ENCODE measurements around the gene VGLL2.

Gene VGLL2

DNA sequence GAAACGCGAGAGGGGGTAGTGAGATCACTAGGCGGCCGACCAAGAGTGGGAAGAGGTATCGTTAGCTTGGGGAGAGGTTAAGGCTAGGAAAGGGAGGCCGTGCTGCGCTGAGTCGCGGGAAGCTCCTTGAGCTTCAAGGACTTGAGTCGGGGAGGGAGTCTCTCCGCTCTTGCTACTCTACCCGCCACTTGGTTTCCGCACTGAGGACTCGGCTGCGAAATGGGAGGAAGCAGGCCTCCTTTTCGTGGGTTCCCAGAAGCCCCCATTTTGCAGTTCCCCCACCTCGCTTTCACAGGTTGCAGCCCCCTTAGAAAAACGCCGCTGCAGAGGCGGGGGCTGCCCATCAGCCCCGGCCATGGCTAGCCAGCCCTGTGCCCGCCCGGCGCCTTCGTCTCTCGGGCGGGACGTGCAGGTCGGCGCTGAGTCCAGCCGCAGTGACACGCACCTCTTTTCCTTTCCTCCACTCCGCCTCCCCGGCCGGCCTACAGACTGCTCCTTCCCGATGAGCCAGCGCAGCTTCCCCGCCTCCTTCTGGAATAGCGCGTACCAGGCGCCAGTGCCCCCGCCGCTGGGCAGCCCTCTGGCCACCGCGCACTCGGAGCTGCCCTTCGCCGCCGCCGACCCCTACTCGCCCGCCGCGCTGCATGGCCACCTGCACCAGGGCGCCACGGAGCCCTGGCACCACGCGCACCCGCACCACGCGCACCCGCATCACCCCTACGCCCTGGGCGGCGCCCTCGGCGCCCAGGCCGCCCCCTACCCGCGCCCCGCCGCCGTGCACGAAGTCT lies 4.9 kb downstream of the VGLL2 start:
- H3K4me2 ChIP-seq (ENCODE audit: low read length), result no peak overlapping the region
- no peaks in the 10 kb centered on the region for H3K9me3 ChIP-seq (ENCODE audit: control insufficient read depth, insufficient read depth, low read length)
- H3K9me2 ChIP-seq (replicated peaks; ENCODE audit: control insufficient read depth, low read length), result no peaks in the 10 kb centered on the region
- H3F3A ChIP-seq (ENCODE audit: control insufficient read depth, insufficient read depth), result no peaks in the 10 kb centered on the region
- no peaks in the 10 kb centered on the region for H4K20me1 ChIP-seq (ENCODE audit: control insufficient read depth, insufficient read depth, low read depth, low read length)
- no peak overlapping the region for H3K27ac ChIP-seq (ENCODE audit: low read depth, low read length)
- H3K27me3 ChIP-seq (ENCODE audit: control insufficient read depth, low read length), result peaks cover 16% of the 10 kb centered on the region
- no peak overlapping the region for H3K4me3 ChIP-seq (ENCODE audit: low read length)
- no peaks in the 10 kb centered on the region for H3K36me3 ChIP-seq (ENCODE audit: control insufficient read depth, low read length)
- no peaks in the 10 kb centered on the region for H3K4me1 ChIP-seq (ENCODE audit: control insufficient read depth, low read length)
- TF ChIP-seq, protein P1, sequence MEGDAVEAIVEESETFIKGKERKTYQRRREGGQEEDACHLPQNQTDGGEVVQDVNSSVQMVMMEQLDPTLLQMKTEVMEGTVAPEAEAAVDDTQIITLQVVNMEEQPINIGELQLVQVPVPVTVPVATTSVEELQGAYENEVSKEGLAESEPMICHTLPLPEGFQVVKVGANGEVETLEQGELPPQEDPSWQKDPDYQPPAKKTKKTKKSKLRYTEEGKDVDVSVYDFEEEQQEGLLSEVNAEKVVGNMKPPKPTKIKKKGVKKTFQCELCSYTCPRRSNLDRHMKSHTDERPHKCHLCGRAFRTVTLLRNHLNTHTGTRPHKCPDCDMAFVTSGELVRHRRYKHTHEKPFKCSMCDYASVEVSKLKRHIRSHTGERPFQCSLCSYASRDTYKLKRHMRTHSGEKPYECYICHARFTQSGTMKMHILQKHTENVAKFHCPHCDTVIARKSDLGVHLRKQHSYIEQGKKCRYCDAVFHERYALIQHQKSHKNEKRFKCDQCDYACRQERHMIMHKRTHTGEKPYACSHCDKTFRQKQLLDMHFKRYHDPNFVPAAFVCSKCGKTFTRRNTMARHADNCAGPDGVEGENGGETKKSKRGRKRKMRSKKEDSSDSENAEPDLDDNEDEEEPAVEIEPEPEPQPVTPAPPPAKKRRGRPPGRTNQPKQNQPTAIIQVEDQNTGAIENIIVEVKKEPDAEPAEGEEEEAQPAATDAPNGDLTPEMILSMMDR (IDR thresholded peaks at IDR 0.05; ENCODE audit: low read depth, low read length, poor library complexity, severe bottlenecking), result no peak
- no peak for TF ChIP-seq EZH2phosphoT487 (IDR thresholded peaks at IDR 0.05; ENCODE audit: borderline replicate concordance, low read length)
- no peaks in the 10 kb centered on the region for H3K79me2 ChIP-seq (ENCODE audit: control insufficient read depth, low read length)

DNA sequence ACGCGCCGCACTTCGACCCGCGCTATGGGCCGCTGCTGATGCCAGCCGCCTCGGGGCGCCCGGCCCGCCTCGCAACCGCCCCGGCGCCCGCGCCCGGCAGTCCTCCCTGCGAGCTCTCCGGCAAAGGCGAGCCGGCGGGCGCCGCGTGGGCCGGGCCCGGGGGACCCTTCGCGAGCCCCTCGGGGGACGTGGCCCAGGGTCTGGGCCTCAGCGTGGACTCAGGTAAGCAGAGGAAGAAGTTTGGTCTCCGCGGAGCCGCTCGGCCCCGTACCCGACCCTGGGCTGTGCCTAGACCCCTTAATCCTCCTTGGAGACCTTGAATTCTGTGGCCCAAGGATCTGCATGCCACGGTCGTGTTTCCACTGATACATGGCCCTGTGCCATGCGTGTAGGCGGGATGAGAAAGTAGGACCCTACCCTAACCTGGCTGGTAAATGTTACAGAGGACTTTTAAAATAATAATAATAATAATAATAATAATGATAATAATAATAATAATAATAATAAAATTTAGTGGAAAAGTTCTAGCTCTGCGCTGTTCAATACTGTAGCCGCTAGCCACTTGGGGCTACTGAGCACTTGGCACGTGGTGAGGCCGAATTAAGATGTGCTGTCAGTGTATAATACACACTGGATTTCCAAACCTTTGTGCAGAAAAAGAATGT lies 5.6 kb downstream of the VGLL2 start:
- no peak for TF ChIP-seq EZH2phosphoT487 (IDR thresholded peaks at IDR 0.05; ENCODE audit: borderline replicate concordance, low read length)
- TF ChIP-seq, protein P1 (IDR thresholded peaks at IDR 0.05; ENCODE audit: low read depth, low read length, poor library complexity, severe bottlenecking), result no peak
- Histone ChIP-seq H3K9me3 (ENCODE audit: control insufficient read depth, insufficient read depth, low read length) (no peaks in the 10 kb centered on the region), H3K27ac (ENCODE audit: low read depth, low read length) (no peak overlapping the region), H3K36me3 (ENCODE audit: control insufficient read depth, low read length) (no peaks in the 10 kb centered on the region), H3K27me3 (ENCODE audit: control insufficient read depth, low read length) (peaks cover 13% of the 10 kb centered on the region), H3F3A (ENCODE audit: control insufficient read depth, insufficient read depth) (no peaks in the 10 kb centered on the region), H3K4me3 (ENCODE audit: low read length) (no peak overlapping the region), H4K20me1 (ENCODE audit: control insufficient read depth, insufficient read depth, low read depth, low read length) (no peaks in the 10 kb centered on the region), H3K79me2 (ENCODE audit: control insufficient read depth, low read length) (no peaks in the 10 kb centered on the region), H3K9me2 (replicated peaks; ENCODE audit: control insufficient read depth, low read length) (no peaks in the 10 kb centered on the region), H3K4me2 (ENCODE audit: low read length) (no peak overlapping the region), H3K4me1 (ENCODE audit: control insufficient read depth, low read length) (no peaks in the 10 kb centered on the region)

DNA sequence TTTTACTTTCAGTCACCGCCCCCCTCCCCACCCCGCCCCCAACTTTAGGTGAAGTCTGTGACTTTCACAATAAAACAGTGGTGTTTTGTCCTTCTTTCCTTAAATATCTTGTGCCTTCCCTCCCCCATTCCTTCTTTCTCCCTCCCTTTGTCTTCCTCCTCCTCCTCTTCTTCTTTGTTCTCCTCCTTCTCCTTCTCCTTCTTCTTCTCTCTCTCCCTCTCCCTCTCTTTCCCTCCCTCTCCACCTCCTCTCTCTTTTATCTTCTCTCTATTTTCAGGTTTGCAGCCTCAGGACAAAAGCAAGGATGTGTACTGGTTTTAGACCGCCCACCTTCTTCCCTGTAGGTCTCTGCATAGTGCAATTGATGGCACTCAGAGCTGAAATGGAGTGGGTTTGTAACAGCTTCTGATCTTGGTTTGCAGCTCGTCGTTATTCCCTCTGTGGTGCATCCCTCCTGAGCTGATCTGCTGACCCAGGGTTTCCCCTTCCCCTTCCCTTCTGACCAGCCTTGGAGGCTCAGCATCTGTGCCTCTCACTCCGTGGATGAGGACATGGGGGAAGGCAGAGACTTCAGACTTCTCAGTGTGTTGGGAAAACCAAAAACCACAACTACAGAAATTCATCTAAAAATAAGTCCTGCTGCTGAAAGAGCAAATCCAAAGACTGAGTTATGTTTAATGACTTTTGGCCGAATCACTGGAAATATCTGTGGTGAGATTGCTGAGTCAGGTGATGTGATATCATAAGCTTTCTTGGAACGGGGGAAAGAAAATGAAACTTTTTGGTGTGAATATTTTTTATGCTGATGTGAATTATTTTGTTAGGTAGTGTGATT lies 6.9 kb downstream of the VGLL2 start:
- Histone ChIP-seq H3K4me3 (ENCODE audit: low read length) (no peak overlapping the region), H3K4me2 (ENCODE audit: low read length) (no peak overlapping the region), H3K36me3 (ENCODE audit: control insufficient read depth, low read length) (no peaks in the 10 kb centered on the region), H3K4me1 (ENCODE audit: control insufficient read depth, low read length) (no peaks in the 10 kb centered on the region), H3K79me2 (ENCODE audit: control insufficient read depth, low read length) (no peaks in the 10 kb centered on the region), H3K9me2 (replicated peaks; ENCODE audit: control insufficient read depth, low read length) (no peaks in the 10 kb centered on the region), H3K27ac (ENCODE audit: low read depth, low read length) (no peak overlapping the region), H3K9me3 (ENCODE audit: control insufficient read depth, insufficient read depth, low read length) (no peaks in the 10 kb centered on the region), H3K27me3 (ENCODE audit: control insufficient read depth, low read length) (peaks cover 5% of the 10 kb centered on the region), H3F3A (ENCODE audit: control insufficient read depth, insufficient read depth) (no peaks in the 10 kb centered on the region), H4K20me1 (ENCODE audit: control insufficient read depth, insufficient read depth, low read depth, low read length) (no peaks in the 10 kb centered on the region)
- TF ChIP-seq EZH2phosphoT487 (IDR thresholded peaks at IDR 0.05; ENCODE audit: borderline replicate concordance, low read length), result no peak
- TF ChIP-seq, protein P1 (IDR thresholded peaks at IDR 0.05; ENCODE audit: low read depth, low read length, poor library complexity, severe bottlenecking), result no peak

Measured in DOHH2 (cell line).